ENCODE data around the gene MTMR2.

MTMR2 gene

GRCh38 chr11:95922099-95922498, 1.8 kb downstream of the MTMR2 start:
- TF ChIP-seq, protein P1, sequence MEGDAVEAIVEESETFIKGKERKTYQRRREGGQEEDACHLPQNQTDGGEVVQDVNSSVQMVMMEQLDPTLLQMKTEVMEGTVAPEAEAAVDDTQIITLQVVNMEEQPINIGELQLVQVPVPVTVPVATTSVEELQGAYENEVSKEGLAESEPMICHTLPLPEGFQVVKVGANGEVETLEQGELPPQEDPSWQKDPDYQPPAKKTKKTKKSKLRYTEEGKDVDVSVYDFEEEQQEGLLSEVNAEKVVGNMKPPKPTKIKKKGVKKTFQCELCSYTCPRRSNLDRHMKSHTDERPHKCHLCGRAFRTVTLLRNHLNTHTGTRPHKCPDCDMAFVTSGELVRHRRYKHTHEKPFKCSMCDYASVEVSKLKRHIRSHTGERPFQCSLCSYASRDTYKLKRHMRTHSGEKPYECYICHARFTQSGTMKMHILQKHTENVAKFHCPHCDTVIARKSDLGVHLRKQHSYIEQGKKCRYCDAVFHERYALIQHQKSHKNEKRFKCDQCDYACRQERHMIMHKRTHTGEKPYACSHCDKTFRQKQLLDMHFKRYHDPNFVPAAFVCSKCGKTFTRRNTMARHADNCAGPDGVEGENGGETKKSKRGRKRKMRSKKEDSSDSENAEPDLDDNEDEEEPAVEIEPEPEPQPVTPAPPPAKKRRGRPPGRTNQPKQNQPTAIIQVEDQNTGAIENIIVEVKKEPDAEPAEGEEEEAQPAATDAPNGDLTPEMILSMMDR (conservative IDR thresholded peaks at IDR 0.05; ENCODE audit: control insufficient read depth, insufficient read depth, low read depth, low read length), result no peak
- H3K4me3 ChIP-seq (ENCODE audit: control insufficient read depth, low read depth, low read length), result peak overlapping the region; percentile 90
- peak; percentile 28 for DNase-seq (ENCODE audit: low read depth)

DNA sequence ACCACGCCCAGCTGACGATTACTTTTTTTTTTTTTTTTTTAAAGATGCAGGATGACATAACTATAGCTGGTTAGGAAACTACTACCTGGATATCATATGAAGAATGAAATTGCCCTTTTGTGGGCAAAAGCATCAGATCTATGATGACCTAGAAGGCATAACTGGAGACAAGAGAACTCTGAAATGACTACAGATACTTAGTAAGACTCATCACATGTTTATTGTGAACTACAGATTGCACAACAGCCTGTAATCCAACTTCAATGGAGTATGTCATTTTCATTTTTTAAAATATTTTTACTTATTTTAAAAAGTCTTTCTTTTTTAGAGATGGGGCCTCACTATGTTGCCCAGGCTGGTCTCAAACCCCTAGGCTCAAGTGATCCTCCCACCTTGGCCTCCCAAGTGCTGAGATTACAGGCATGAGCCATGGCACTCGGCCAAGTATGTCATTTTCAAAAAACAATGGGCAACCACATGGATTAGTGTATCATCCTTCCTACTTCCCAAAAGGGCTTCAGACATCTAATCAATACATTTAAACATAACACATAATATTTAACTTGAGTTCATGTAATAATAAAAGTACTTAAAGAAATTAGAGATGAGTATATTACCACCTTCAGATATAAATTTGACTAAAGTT, 3.3 kb downstream of the MTMR2 start:
- H3K4me3 ChIP-seq (ENCODE audit: control insufficient read depth, low read depth, low read length), result no peak overlapping the region
- peak; percentile 54 for DNase-seq (ENCODE audit: low read depth)
- TF ChIP-seq, protein P1 (conservative IDR thresholded peaks at IDR 0.05; ENCODE audit: control insufficient read depth, insufficient read depth, low read depth, low read length), result no peak

DNA sequence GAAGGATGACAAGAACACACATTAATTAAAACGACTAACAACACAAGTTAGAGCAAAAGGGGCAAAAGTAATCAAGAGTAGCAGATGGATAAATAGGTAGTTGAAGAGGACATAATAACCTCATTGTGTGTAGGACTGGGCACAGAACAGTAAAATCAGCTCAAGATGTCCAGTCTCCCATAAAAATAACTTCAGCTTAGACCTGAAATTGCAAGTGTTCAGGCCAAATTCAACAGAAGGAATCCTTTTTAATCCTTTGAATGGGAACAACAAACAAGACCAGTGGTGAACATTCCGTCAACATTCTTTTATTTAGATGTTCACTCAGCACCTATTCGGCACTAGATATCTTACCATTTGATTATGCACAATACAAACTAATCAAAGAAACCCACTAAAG, 4.4 kb downstream of the MTMR2 start:
- no peak for DNase-seq (ENCODE audit: low read depth)

DNA sequence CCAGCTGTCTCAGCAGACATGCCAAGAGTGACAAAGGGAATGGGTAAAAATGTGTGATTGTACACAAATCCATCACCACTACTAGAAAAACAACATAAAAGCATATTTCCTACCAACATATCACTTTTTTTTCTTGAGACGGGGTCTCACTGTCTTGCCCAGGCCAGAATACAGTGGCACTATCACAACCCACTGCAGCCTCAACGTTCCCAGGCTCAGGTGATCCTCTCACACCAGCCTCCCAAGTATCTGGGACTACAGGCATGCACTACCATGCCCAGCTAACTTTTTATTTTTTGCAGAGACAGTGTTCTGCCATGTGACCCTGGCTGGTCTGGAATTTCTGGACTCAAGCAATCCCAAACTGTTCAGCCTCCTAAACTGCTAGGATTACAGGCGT, 5.2 kb downstream of the MTMR2 start:
- no peak for DNase-seq (ENCODE audit: low read depth)
- no peak overlapping the region for H3K4me3 ChIP-seq (ENCODE audit: control insufficient read depth, low read depth, low read length)
- TF ChIP-seq, protein P1 (conservative IDR thresholded peaks at IDR 0.05; ENCODE audit: control insufficient read depth, insufficient read depth, low read depth, low read length), result no peak

More for the DNA sequence above, 4.4 kb downstream of the MTMR2 start:
- TF ChIP-seq, protein P1 (conservative IDR thresholded peaks at IDR 0.05; ENCODE audit: control insufficient read depth, insufficient read depth, low read depth, low read length), result no peak
- no peak overlapping the region for H3K4me3 ChIP-seq (ENCODE audit: control insufficient read depth, low read depth, low read length)

DNA sequence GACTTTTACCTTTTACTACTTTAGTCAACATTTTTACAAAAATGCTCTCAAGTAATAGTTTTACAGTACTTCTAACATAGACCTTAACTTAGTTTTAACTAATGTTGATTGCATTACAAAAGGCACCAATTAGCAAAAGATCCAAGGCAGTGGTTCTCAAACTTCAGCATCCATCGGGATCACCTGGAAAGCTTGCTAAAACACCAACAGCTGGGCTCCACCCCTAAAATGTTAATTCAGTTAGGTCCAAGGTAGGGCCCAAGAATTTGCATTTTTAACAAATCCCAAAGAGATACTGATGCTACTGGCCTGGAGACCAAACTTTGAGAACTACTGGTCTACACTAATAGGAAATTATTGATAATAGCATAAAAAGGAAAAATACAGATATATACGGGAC, 5.9 kb downstream of the MTMR2 start:
- no peak for DNase-seq (ENCODE audit: low read depth)
- no peak overlapping the region for H3K4me3 ChIP-seq (ENCODE audit: control insufficient read depth, low read depth, low read length)
- TF ChIP-seq, protein P1 (conservative IDR thresholded peaks at IDR 0.05; ENCODE audit: control insufficient read depth, insufficient read depth, low read depth, low read length), result no peak

- TF ChIP-seq, protein P1 (conservative IDR thresholded peaks at IDR 0.05; ENCODE audit: control insufficient read depth, insufficient read depth, low read depth, low read length), result no peak
- DNase-seq (ENCODE audit: low read depth), result no peak
- no peak overlapping the region for H3K4me3 ChIP-seq (ENCODE audit: control insufficient read depth, low read depth, low read length)
Measured at GRCh38 chr11:95917193-95918036, 6.5 kb downstream of the MTMR2 start.

Measured in fibroblast of mammary gland (primary cell).